Body of pancreas (tissue), 4 donors: ENCODE measurements around the gene GALR2. TPM values are rescaled to one million over a fixed set of nuclear protein-coding genes. Genes with fewer than 3 reads are reported as not detected.
A peak's percentile ranks its signal among the peaks of the same experiment; 100 is the strongest.

Source experiments
- ATAC-seq: fragments of 150-250 bp; one replicate; pipeline ENCODE4 v1.9.1; 2016
- DNase-seq, 4 donors: peaks; one replicate each; pipeline ENCODE4 v3.0.0-alpha.2; 2019
- H3K27ac ChIP-seq, 4 donors: fragments of 200-600 bp; sonication (generic); 1 replicate in 3 of 4; 2 replicates in 1 of 4; pipeline versions ENCODE4 v1.5.1 to v1.6.1; 2016 to 2019; ENCODE audit warnings: mild to moderate bottlenecking in 1 of 4, mixed read lengths in 1 of 4, moderate library complexity in 1 of 4
- H3K27me3 ChIP-seq, 2 donors: fragments of 200-600 bp; sonication (generic); one replicate each; pipeline ENCODE4 v1.6.0; 2016; ENCODE audit warnings: mild to moderate bottlenecking in 1 of 2
- H3K36me3 ChIP-seq, 2 donors: fragments of 200-600 bp; sonication (generic); replicated peaks in 1 of 2; 2 replicates each; pipeline ENCODE4 v1.5.1; 2016; ENCODE audit warnings: low read depth in 2 of 2; ENCODE audit not compliant: insufficient read depth in 1 of 2
- H3K4me1 ChIP-seq: fragments of 200-600 bp; sonication (generic); one replicate; pipeline ENCODE4 v1.6.0; 2016
- H3K4me3 ChIP-seq, 2 donors: fragments of 200-600 bp; sonication (generic); 1 replicate in 1 of 2; 2 replicates in 1 of 2; pipeline ENCODE4 v1.5.1; 2016 to 2019
- H3K9me3 ChIP-seq, 3 donors: fragments of 200-600 bp; sonication (generic); 1 replicate in 2 of 3; 2 replicates in 1 of 3; pipeline ENCODE4 v1.5.1; 2016
- CTCF ChIP-seq, 7 experiments: fragments of 450-650 bp in 4 of 7; fragments of 200-600 bp in 3 of 7; sonication (generic) in 3 of 7; IDR thresholded peaks; one replicate each; pipeline ENCODE4 v1.5.1; 2016 to 2019; ENCODE audit warnings: antibody characterized with exemption in 7 of 7
- POLR2A ChIP-seq, 3 donors: fragments of 450-650 bp; IDR thresholded peaks; one replicate each; pipeline ENCODE4 v1.6.1; 2016; ENCODE audit warnings: antibody characterized with exemption in 3 of 3, mild to moderate bottlenecking in 2 of 3
- WGBS, 2 donors: methylation state at CpG; one replicate each; pipeline ENCODE4 v1.1.5; 2017; 5-methylcytosine and 5-hydroxymethylcytosine counted together
- intact Hi-C: fragments of 100-400 bp; cut with DNase I; formaldehyde crosslinking; loops from one replicate; pipeline ENCODE4 v1.15.1; 2023
- total RNA-seq, 2 donors: library from RNA; depleted of rRNA; stranded (reverse); fragments of >200 nt; gene quantifications; one replicate each; pipeline ENCODE4 v1.1.0, GENCODE V29; 2016

The GALR2 gene
- under 1 TPM in 1 of 2 donors, not detected in 1; 0.52 TPM for total RNA-seq

- no peak for ATAC-seq
- peaks cover 7 to 42% of the 10 kb centered on the region in 2 donors for H3K27me3 ChIP-seq
- intact Hi-C loops: no loop called here
- TF ChIP-seq CTCF (IDR thresholded peaks at IDR 0.05) (no peak), POLR2A (IDR thresholded peaks at IDR 0.05) (no peak)
- H3K4me3 ChIP-seq: no peak within 1 kb of the TSS
- WGBS, 2 donors: 4 to 15% methylated on average over 14 to 80 of the region's 92 CpGs
- H3K27ac ChIP-seq: no peak within 1 kb of the TSS
- H3K36me3 ChIP-seq: no peaks in the 10 kb centered on the region
- DNase-seq: no peak
- peaks cover 67% of the 10 kb centered on the region for H3K4me1 ChIP-seq
- no peaks in the 10 kb centered on the region for H3K9me3 ChIP-seq
These were observed at the start of gene GALR2 for GRCh38 chr17:76074390-76075363. GALR2 (plus strand) TSS chr17:76074781; CDS start chr17:76074884, 103 bp downstream.

GRCh38 chr17:76025294-76025693, 49.3 kb upstream of the GALR2 start:
- Histone ChIP-seq H3K36me3 (no peaks in the 10 kb centered on the region), H3K27ac (no peak overlapping the region), H3K4me3 (no peak overlapping the region), H3K4me1 (peaks cover 11% of the 10 kb centered on the region), H3K9me3 (no peaks in the 10 kb centered on the region), H3K27me3 (no peaks in the 10 kb centered on the region)
- DNase-seq: no peak
- ATAC-seq: no peak
- TF ChIP-seq CTCF (IDR thresholded peaks at IDR 0.05): no peak
- TF ChIP-seq POLR2A (IDR thresholded peaks at IDR 0.05): no peak
- intact Hi-C loops: no loop called here
- WGBS, 2 donors: 86 to 87% methylated on average over 9 to 11 of the region's 12 CpGs

GRCh38 chr17:76026714-76027158, 47.8 kb upstream of the GALR2 start:
- Histone ChIP-seq H3K9me3 (no peaks in the 10 kb centered on the region), H3K27me3 (no peaks in the 10 kb centered on the region), H3K27ac (peak overlapping the region in 3 of 4 donors; percentile 46 to 74 (median 64)), H3K4me3 (no peak overlapping the region), H3K4me1 (peaks cover 11% of the 10 kb centered on the region), H3K36me3 (no peaks in the 10 kb centered on the region)
- WGBS, 2 donors: 22 to 38% methylated on average over 5 to 14 of the region's 15 CpGs
- intact Hi-C loops: no loop called here
- DNase-seq: peak in 2 of 4 donors; percentile 9 to 30
- ATAC-seq: peak; percentile 72
- TF ChIP-seq POLR2A (IDR thresholded peaks at IDR 0.05): no peak
- peak in 4 of 7 experiments; percentile 18 to 27 (median 22) for TF ChIP-seq CTCF (IDR thresholded peaks at IDR 0.05)

- intact Hi-C loops: no loop called here
- peaks cover 15% of the 10 kb centered on the region for H3K4me1 ChIP-seq
- no peak within 1 kb of the TSS for H3K4me3 ChIP-seq
- H3K27ac ChIP-seq: peak within 1 kb of the TSS in 3 of 4 donors; percentile 46 to 74 (median 64)
- WGBS, 2 donors: 29 to 74% methylated on average over 1 to 24 of the region's 24 CpGs
- H3K36me3 ChIP-seq: no peaks in the 10 kb centered on the region
- H3K27me3 ChIP-seq: no peaks in the 10 kb centered on the region
- no peaks in the 10 kb centered on the region for H3K9me3 ChIP-seq
- TF ChIP-seq POLR2A (IDR thresholded peaks at IDR 0.05) (peak in 2 of 3 donors; percentile 40), CTCF (IDR thresholded peaks at IDR 0.05) (peak in 1 of 7 experiments; percentile 3)
- peak; percentile 86 for ATAC-seq
- DNase-seq: peak; percentile 64 to 75 (median 66)
These were observed 47.3 kb upstream of the GALR2 start, which contains the start of gene EVPL for GRCh38 chr17:76027159-76027839. EVPL (minus strand) TSS chr17:76027306; CDS start chr17:76027198, 108 bp downstream.
